ENCODE measurements around the gene GABRG3.

GRCh38 chr15:27323801-27324200, 352.8 kb downstream of the GABRG3 start:
- TF ChIP-seq CTCF (IDR thresholded peaks at IDR 0.05; ENCODE audit: insufficient read depth, low read length, poor library complexity, severe bottlenecking) (no peak), EZH2phosphoT487 (conservative IDR thresholded peaks at IDR 0.05; ENCODE audit: low read length) (no peak)
